Activated T-helper 1 cell treated with Interleukin-2 at 50 U/mL for 16 hours (primary cell): ENCODE results near the gene NEUROD6.

Experiments
- DNase-seq: peaks from one replicate; pipeline ENCODE4 v3.0.0-alpha.2; 2020; ENCODE audit warnings: low read depth

NEUROD6 gene

DNA sequence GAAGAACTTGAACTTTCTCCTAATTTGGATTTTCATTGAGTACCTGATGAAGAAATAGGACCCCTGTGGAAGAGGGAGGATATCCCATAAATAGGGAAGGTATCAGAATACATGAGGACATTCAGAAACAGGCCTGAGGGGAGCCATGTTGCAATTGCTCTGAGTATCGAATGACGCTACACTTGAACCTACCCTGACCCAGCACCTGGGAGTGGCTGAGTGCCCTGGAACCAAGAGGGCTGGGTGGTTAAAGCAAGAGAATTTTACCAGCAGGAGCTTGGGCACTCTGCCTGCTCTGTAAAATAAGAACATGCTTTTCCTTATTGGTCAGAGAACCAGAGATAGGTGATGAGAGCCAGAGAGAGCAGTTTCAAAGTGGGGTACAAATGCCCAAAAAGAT is 7.2 kb downstream of the NEUROD6 start:
- DNase-seq: no peak

DNA sequence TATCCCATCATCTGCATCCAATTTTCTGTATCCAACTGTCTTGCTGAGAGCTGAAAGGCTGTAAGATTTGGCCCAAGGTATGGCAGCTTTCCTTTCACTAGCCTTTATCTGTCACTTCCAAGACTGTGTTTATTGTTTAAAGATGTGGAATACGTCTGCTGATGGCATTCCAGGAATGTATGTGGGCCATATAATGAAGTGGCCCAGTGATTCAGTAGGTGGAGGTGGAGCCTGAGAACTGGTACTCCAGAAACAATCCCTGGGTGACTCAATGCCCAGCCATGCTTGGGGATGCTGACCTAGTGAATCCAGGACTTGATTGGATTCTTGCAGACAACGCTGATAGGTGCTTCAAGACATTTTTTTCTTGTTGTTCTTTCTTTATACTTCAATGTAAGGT is 13.5 kb downstream of the NEUROD6 start:
- DNase-seq: no peak

DNA sequence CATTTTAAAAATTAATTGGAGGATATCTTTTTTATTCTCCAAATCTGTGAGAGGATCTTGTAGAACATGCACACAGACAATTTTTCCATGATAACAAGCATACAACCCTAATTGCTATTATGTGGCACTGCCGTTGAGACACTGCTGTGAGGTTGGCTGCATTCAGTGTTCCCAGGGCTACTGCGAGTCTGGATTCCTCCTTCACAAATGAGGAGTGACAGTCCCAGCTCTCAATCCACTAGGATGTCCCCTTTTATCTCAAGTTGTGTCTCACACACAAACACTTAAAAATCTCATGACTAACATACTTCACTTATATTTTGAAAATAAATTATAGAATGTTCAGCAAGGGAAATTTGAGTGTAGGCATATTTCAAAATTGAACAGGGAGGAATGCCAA is 14.1 kb downstream of the NEUROD6 start:
- DNase-seq: no peak

DNA sequence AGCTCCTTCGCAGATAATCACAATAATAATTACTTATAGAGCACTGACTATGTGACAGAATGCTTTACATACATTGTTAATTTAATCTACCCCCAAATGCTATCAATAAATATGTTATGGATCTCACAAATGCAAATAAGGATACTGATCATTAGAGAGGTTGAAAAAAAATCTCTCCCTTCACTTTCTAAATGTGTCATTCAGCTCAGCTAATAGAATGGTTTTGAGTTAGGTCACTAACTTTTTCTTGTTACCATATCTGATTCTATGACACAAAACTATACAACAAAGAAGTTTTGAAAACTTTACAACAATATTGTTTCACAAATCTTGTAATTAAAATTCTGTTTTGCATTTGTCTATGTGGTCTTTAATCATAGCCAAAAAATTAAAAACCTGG is 17.4 kb downstream of the NEUROD6 start:
- no peak for DNase-seq

DNA sequence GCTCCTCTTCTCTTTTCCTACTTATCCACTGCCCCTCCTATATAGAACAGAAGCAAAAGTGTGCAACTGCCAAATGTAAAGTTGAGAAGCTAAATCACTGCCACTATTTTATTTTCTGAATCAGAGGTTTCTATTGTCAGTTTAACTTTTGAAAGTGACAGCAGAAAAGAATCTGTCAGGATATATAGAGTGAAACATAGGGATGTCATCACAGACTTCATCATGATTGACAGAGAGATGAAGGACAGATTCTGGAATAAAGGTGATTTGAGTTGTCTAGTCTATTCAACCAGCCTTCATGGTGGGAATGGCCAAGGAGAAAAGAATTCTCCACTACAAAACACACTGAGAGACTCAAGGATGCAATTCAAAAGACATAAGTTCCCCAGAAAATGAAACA is 19.9 kb downstream of the NEUROD6 start:
- DNase-seq: no peak

DNA sequence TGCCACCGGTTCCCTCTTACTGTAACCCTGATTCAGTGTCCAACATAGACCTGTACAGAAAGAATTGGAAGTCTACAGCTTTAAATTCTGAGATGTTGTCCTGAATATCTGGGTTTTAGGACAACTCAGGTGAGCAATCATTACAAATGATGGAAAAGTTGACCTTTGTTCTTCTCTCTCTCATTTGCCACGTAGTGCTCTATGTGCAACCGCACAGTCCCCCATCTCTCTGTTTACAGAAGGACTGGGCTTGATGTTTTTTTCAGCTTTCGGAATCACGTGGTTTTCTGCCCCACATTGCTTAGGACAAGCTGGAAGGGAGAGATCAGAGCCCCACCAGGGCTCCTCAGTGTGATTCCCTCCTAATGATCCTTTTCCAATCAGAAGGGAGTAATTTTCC is 22.2 kb downstream of the NEUROD6 start:
- no peak for DNase-seq

DNA sequence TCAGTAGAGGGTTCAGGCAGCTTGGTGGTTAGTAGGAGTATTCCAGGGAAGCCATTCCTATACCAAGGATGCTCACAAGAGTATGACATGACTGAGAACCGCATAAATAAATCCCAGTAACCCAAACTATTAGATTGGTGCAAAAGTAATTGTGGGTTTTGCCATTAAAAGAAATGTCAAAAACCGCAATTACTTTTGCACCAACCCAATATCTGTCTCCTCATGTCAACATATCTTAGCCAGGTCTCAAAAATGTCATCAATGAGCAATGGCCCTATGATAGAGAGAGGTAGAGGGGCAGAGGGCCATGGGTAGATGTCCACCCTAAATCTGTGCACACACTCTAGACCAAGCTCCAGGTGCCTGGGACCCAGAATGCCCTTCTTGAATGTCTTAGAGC is 23.6 kb downstream of the NEUROD6 start:
- no peak for DNase-seq

DNA sequence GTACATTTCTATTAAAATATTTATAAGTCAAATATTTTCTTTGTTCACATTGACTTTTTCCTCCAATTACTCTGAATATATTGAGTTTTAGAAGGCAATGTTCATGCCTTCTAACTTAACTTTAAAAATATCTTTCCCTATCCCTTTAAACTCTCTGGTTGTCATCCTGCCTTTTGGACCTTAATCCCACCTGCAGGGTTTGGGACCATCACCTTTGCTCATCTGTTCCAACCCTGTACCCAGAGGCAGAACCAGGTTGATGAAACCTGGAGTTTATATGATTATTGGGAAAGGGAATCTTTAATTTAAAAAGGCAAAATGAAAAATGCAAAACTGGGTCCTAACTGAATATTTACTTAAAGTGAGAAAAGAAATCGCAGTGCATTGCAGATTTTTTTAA is 24.8 kb downstream of the NEUROD6 start:
- no peak for DNase-seq

DNA sequence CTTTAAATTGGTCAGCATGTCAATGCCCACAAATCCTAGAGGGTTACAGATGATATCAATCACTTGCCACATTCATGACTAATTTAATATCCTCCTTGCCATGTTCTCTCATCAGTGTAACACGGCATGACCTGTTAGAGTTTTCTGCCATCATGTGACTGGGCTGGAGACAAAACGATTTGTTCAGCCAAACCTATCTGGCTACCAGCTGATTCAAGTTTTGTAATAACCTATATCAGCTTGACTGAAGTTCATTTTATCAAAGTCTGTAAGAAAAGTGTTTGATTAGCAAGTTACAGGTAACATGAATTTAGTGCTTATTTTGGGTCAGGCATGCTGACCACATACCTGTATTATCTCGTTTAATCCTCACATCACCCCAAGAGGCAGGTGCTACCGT is 25.7 kb downstream of the NEUROD6 start:
- no peak for DNase-seq

DNA sequence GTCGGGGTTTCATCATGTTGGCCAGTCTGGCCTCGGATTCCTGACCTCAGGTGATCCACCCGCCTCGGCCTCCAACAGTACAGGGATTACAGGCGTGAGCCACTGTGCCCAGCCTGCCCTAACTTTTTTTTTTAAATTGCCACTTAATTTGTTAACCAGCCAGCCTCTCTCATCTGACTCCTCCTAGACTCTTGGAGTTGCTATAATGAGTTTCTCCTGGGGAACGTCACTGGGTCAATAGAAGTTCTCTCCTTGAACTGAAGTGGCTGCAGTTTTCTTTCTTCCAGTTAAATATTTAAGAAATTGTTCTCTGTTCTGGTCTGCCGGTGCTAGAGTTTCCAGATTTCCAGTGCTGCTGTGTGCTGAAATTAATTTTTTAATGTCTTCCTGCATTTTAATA is 27.6 kb downstream of the NEUROD6 start:
- no peak for DNase-seq

DNA sequence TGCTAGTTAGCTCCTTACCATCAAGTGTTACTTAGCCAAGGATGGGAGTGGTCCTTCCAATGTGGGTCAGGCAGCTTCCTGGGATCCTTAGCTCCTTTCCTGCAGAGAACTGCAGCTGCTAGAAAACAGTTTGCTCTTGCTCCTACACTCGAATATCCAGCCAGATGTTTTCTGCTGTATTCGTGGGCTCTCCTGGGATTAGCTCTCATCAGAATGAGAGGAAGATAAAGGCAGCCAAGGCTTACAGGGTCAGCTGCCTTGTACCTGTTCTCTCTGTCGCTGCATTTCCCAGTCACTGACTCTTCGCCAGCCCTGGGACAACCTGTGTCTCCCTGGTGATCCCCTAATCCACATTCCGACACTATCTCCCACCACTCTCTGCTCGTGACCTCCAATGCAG is 29.0 kb downstream of the NEUROD6 start:
- no peak for DNase-seq

DNA sequence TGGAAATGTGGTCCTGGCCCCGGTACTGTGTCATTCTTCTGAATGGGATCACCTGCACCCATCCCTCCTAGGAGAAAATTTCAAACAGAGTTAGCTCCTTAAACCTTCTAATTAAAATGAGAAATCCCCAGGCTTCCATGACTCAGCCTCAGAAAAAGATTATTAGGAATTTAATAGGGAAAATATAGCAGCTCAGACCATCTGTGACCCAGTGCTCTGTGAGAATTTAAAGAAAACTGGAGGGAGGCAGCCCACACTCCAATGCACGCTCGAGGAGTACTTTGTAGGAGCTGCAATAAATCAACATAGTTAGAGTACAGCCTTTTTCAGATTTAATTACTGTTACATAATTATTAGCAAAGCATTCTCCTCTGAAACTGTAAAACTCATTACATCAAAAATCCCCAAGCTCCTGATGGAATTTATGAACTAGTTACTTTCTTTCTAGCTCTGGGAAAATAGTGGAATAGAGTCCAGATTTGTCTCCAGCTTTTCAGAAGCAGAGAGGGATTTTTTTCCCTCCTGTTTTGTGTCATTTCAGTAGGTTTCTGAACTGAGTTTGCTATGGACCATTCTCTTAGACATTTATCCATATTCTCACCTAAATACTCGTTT is 30.1 kb downstream of the NEUROD6 start:
- no peak for DNase-seq

DNA sequence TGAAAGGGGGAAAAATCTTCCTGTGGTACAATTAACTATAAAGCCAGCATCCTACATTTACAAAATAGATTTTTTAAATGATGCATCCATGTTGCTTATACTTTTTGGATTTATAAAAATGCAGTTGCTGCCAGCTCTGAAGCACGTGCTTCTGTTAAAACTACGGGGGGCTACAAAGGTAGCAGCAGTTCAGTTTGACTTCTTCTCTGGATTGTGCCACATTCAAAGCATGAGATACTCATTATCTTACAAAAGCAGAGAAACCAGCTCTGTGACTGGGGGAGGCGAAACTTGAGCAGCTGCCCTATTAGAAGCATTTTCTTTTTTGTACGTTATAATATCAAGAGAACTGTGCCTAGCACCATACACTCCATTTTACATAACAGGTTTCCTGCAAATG is 31.1 kb downstream of the NEUROD6 start:
- DNase-seq: no peak

DNA sequence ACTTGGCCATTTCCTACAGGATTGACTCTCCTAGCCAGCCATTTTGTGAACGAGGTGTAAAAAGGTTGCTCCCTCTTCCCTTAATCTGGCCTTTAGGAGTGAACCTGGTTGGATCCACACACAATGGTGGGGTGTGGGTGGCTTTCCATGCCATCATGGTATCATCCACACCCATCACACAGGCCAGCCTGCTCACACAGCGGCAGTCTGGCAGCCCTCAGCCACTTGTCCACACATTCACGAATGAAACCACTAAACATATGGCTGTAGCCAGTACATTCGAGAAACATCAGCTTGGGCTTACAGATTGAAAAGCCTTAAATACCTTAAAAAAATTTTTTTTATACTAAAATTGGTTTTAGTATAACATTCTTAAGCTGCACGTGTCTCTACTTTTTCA is 31.9 kb downstream of the NEUROD6 start:
- DNase-seq: no peak

DNA sequence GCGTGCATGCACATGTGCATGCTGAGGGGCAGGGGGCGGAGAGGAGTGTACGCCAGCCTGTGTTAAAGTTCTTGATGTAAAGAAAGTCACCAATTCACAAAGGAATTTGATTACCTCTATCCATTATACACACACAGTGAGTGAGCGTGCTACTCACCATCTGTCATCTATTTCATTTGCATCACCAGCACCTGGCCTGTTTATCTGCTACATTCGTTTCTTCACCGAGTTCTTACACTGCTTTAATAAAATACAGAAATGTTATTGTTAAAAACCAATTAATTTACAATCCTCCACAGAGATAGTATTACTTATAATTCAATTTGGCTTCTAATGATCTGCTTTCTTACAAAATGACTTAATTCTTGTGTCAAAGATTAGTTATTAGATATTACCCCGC is 32.6 kb downstream of the NEUROD6 start:
- DNase-seq: no peak

DNA sequence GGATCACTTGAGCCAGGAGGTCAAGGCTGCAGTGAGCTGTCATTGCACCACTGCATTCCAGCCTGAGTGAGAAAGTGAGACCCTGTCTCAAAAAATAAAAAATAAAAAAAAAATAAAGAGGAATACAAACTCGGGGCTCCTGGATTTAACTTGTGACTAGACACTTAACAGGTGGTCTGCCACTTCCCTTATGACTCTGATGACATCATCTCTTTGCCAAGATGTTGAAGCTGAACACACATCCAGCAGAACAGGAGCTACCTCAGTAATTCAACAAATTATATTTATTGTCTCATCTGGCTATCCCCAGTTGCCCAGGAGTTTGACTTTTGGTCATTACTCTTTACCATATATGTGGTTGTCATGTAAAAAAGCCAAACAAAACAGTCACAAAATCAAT is 35.3 kb downstream of the NEUROD6 start:
- DNase-seq: no peak

DNA sequence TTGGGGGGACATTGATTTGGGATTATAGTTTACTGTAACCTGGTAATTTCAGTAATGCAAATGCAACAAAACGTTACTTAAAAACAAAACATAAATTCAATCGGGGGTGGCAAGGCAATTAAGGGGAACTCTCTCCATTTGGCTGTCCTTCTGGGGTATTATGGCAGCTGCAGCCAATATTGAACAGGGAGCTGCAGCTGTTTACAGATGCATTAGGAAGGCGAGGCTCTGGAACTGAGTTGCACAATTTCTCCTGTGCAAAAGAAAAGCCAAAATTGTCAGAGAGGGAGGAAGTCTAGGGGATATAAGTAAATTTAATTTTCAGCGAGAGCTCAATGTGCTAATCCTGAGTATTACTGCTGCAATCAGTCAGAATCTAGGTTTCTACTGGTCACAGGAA is 36.1 kb downstream of the NEUROD6 start:
- DNase-seq: no peak

DNA sequence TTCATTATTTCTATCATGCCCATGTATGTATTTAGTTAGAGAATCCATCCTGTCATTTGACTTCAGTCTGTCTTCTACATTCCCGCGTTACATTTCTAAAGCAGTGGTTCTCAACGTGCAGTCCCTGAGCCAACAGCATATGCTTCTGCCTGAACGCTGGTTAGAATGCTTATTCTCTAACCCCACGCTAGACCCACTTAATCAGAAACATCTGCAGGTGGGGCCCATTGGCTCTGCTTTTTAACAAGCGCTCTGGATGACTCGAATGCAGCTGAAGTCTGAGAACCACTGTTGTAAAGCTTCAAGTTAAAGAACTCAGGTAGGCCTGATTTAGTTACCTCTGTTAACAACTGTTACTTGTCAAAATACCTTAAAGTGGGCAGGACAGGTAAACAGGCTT is 38.2 kb downstream of the NEUROD6 start:
- DNase-seq: no peak

DNA sequence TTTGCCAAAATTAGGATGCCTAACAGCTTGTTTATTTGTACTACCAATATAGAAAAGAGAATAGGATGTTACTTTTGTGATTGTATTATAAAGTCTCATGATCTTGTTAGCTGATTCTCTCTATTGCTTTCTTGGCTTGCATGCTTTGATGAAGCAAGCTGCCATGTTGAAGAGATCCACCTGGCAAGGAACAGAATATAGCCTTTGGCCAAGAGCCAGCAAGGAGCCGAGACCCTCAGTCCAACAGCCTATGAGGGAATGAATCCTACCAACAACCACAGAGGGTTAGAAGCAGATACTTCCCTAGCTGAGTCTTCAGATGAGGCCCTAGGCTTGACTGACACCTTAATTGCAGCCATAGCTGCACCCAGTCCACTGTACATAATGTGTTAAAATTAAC is 41.2 kb downstream of the NEUROD6 start:
- DNase-seq: no peak

DNA sequence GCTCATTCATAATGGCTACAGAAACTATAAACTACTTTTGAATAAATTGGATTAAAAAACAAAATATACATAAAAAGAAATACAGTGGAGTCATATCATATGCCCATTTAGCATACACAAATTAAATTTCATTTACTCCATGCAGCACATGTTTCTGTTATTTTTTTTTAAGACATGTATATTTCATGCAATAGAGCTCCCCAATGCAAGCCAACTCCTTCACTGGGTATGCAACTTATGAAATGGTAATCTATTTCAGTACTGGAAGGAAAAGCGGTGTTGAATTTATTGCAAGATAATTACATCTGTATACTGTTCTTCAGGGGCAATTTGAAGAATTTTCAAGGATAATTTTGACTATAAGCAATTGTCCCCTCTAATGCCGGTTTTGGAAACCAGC is 49.9 kb downstream of the NEUROD6 start:
- DNase-seq: no peak
